Neural cell (in vitro differentiated cells): ENCODE measurements around the gene NCOA3.

Source experiments
- CTCF ChIP-seq: fragments of 450-650 bp; IDR thresholded peaks from 2 replicates; pipeline ENCODE4 v1.5.1; 2014; ENCODE audit warnings: antibody characterized with exemption, mild to moderate bottlenecking, moderate library complexity; ENCODE audit not compliant: poor library complexity, severe bottlenecking
- EZH2 ChIP-seq: fragments of 200-600, 300-800 bp; shearing (Covaris generic), sonication (generic); IDR thresholded peaks from 2 replicates; pipeline ENCODE4 v1.6.1; 2014; ENCODE audit warnings: antibody characterized with exemption, low read length, borderline replicate concordance, mild to moderate bottlenecking; ENCODE audit not compliant: insufficient read depth, poor library complexity, severe bottlenecking
- MXI1 ChIP-seq: fragments of 450-650 bp; conservative IDR thresholded peaks from 2 replicates; pipeline ENCODE4 v1.6.1; 2014; ENCODE audit warnings: antibody characterized with exemption, mild to moderate bottlenecking; ENCODE audit not compliant: poor library complexity, severe bottlenecking
- POLR2AphosphoS5 ChIP-seq: IDR thresholded peaks from 2 replicates; pipeline ENCODE4 v1.6.1; 2012
- RAD21 ChIP-seq: fragments of 450-650 bp; conservative IDR thresholded peaks from 2 replicates; pipeline ENCODE4 v1.6.1; 2014; ENCODE audit warnings: antibody characterized with exemption, mild to moderate bottlenecking, moderate library complexity
- REST ChIP-seq: IDR thresholded peaks from 2 replicates; pipeline ENCODE4 v1.6.1; 2012; ENCODE audit warnings: borderline replicate concordance
- SMC3 ChIP-seq: fragments of 450-650 bp; conservative IDR thresholded peaks from 2 replicates; pipeline ENCODE4 v1.6.1; 2014; ENCODE audit warnings: antibody characterized with exemption, mild to moderate bottlenecking, moderate library complexity; ENCODE audit not compliant: poor library complexity
- TAF1 ChIP-seq: IDR thresholded peaks from 2 replicates; pipeline ENCODE4 v1.6.1; 2012; ENCODE audit warnings: low read depth

- TF ChIP-seq MXI1 (no peak), SMC3 (no peak), RAD21 (no peak), CTCF (no peak), REST (no peak), TAF1 (no peak), POLR2AphosphoS5 (no peak), EZH2 (no peak)
These were observed 22.2 kb upstream of the NCOA3 start for GRCh38 chr20:47479506-47479905.
